HG03039 (cell line): ENCODE data around the gene HIPK1.
"Not testable (repeated sequence)": the region's sequence is repeated elsewhere in the genome, so short reads cannot be mapped to it uniquely, and the experiment has no call there.

Experiments used
- ATAC-seq: cut with Tn5 transposase; IDR thresholded peaks from one replicate; pipeline ENCODE4 v1.9.1; 2021; ENCODE audit warnings: mild to moderate bottlenecking, moderate library complexity; ENCODE audit not compliant: unreplicated experiment

The HIPK1 gene

GRCh38 chr1:113943028-113943811 lies 14.1 kb downstream of the HIPK1 start:
- no peak for ATAC-seq

- no peak for ATAC-seq
Observed at GRCh38 chr1:113945329-113945728, 16.2 kb downstream of the HIPK1 start.

GRCh38 chr1:113946112-113946511 lies 17.0 kb downstream of the HIPK1 start:
- ATAC-seq: no peak

DNA sequence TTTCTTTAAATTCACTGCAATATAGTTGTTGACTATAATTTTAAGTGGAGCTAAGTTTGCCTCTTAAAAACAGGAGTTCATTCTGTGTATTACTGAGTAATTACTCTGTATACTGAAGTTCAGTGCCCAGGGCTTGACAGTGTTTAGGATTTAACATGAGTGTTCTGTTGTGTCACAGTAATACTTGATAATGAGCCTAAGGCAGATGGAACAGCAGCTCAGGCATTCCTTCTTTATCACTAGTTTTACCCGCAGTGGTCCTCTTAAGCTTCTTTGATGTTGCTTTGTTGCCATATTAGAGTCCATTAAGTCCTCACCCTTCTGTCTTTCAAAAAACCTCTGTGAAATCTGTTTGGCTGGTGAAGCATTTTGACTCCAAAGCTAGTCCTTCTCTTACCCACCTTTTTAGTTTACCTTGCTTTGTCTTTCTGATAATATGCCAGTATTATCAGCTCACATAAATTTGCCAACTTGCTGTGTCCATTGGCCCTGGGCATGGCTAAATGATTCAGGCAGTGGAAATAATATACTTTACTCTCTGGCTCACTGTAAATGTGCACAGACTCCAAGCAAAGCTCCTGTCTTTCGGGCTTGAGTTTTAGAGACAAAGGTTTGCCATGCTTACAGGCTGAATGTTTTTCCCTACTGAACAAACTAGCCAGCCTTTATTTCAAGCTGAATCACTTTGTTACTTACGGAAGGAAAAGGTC lies 17.7 kb downstream of the HIPK1 start:
- no peak for ATAC-seq

DNA sequence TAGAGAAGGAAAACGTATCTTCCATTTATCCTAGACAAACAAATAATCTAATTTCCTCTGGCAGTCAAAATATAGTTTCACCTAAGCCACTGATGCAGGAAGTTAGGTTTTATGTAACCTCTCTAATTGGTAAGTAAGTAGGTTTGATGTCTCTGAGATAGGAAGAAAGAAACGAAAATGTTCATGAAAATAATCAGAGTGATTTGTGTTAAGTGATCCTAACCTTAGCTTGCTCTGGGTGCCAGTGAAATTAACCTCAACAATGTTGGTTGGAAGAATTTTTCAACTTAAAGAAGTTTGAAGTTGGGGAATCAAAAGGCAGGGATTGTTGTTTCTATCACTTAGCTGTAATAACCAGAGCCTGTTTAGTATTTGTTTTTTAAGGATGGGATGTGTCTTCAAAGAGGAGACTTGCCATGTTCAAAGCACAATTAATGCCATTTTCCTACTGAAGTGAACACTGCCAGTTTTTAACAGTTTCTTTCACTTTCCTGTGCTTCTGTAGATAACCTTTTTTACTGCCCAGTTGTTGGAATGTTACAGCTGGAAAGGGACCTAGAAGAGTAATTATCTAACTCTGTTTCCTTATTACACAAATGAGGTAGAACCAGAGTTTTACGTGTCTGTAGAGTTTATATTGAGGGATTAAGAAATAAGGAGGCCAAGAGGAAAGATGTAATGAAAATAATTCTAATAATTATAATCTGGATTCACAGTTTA lies 18.4 kb downstream of the HIPK1 start:
- ATAC-seq: no peak

- not testable (repeated sequence) for ATAC-seq
Observed at GRCh38 chr1:113948151-113948550, 19.0 kb downstream of the HIPK1 start.

- ATAC-seq: no peak
Observed at GRCh38 chr1:113949007-113949406, 19.9 kb downstream of the HIPK1 start.

DNA sequence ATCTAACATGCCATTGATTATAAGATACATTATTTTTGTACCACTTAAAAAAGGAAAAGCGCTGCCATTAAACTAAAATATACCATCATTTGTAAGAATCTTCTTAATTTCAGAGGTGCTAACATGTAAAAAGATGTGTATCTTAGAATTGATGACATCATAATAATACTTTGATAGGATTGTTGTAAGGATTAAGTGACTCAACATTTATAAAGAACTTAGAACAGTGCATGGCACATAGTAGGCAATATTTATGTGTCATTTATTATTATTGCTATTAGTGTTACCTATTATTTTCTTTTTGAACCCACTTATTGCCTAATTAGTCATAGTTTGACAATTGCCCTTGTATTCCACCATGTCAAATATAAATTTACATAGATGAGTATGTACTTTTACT lies 21.8 kb downstream of the HIPK1 start:
- no peak for ATAC-seq

GRCh38 chr1:113951719-113952118 lies 22.6 kb downstream of the HIPK1 start:
- no peak for ATAC-seq

GRCh38 chr1:113957984-113958383 lies 28.9 kb downstream of the HIPK1 start:
- ATAC-seq: no peak

DNA sequence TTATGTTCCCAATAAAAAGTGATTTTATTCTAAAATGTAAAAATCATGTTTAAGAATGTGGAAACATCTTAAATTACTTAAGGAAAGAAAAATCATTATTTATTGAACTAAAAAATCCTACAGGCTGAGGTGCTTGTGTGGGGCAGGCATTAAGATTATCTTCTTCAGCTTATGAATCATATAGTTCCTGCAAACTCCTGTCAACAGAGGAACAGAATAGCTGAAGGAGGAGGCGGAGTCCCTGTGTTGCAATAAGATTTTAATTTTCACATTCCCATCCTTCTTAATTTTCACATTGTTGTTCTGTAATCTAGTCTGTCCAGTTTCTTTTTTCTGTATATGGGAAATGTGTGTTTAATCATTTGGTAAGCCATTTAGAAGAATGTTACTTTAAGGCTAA lies 29.6 kb downstream of the HIPK1 start:
- ATAC-seq: no peak

GRCh38 chr1:113963281-113963906 lies 34.3 kb downstream of the HIPK1 start:
- no peak for ATAC-seq

DNA sequence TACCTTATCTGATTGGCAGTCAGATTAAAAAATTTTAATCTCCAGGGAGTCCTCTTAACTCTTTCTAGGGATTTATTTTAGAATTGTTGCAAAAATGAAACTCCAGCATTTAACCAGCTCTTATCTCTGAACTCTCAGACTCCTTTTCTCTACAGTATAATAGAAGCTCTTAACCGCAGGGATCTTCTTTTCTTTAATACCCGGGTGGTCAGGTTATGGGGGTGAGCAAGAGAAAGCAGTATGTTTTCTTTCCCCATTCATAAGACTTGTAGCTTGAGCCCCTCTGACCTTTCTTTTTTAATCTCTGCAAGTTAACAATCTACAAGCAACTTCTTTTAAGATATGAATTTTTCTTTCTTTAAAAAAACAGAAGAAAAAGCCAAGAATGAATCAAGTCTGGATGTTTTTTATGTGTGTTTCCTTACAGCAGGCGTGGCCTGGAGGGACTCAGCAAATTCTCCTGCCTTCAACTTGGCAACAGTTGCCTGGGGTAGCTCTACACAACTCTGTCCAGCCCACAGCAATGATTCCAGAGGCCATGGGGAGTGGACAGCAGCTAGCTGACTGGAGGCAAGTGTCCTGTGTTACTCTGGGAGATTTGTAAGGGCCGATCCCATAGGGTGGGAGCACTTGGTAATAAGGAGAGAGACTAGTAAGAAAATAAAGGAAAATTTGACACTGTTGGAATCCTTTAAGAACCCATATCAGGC lies 36.7 kb downstream of the HIPK1 start:
- ATAC-seq: no peak

DNA sequence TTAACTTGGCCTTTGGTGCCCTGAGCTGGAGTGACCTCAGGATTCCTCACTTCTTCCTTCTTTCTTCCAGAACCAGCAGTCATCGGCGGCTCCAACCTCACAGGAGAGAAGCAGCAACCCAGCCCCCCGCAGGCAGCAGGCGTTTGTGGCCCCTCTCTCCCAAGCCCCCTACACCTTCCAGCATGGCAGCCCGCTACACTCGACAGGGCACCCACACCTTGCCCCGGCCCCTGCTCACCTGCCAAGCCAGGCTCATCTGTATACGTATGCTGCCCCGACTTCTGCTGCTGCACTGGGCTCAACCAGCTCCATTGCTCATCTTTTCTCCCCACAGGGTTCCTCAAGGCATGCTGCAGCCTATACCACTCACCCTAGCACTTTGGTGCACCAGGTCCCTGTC lies 43.8 kb downstream of the HIPK1 start:
- ATAC-seq: no peak

DNA sequence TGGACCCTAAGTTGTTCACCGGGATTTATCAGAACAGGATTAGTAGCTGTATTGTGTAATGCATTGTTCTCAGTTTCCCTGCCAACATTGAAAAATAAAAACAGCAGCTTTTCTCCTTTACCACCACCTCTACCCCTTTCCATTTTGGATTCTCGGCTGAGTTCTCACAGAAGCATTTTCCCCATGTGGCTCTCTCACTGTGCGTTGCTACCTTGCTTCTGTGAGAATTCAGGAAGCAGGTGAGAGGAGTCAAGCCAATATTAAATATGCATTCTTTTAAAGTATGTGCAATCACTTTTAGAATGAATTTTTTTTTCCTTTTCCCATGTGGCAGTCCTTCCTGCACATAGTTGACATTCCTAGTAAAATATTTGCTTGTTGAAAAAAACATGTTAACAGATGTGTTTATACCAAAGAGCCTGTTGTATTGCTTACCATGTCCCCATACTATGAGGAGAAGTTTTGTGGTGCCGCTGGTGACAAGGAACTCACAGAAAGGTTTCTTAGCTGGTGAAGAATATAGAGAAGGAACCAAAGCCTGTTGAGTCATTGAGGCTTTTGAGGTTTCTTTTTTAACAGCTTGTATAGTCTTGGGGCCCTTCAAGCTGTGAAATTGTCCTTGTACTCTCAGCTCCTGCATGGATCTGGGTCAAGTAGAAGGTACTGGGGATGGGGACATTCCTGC lies 46.2 kb downstream of the HIPK1 start:
- no peak for ATAC-seq

DNA sequence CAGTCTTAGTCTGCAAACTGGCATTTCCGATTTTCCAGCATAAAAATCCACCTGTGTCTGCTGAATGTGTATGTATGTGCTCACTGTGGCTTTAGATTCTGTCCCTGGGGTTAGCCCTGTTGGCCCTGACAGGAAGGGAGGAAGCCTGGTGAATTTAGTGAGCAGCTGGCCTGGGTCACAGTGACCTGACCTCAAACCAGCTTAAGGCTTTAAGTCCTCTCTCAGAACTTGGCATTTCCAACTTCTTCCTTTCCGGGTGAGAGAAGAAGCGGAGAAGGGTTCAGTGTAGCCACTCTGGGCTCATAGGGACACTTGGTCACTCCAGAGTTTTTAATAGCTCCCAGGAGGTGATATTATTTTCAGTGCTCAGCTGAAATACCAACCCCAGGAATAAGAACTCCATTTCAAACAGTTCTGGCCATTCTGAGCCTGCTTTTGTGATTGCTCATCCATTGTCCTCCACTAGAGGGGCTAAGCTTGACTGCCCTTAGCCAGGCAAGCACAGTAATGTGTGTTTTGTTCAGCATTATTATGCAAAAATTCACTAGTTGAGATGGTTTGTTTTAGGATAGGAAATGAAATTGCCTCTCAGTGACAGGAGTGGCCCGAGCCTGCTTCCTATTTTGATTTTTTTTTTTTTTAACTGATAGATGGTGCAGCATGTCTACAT lies 47.6 kb downstream of the HIPK1 start:
- ATAC-seq: no peak

DNA sequence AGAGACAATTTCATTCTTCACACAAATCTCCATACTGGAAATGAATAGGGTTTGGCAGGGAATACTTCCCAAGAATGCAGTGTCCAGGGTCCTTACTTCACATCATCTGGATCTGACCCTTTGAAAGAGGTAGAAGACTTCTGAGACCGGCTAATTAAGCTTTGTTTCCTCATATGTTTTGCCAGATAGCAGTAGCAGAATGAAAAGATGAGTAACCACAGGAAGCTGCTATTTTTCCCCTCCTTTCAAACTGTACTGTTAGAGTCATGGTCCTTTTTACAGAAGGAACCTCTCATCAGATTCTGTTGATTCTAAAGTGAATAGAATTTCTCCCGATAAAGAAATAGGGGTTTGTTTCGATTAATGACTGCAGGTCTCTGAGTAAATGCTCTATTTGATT lies 48.8 kb downstream of the HIPK1 start:
- no peak for ATAC-seq

DNA sequence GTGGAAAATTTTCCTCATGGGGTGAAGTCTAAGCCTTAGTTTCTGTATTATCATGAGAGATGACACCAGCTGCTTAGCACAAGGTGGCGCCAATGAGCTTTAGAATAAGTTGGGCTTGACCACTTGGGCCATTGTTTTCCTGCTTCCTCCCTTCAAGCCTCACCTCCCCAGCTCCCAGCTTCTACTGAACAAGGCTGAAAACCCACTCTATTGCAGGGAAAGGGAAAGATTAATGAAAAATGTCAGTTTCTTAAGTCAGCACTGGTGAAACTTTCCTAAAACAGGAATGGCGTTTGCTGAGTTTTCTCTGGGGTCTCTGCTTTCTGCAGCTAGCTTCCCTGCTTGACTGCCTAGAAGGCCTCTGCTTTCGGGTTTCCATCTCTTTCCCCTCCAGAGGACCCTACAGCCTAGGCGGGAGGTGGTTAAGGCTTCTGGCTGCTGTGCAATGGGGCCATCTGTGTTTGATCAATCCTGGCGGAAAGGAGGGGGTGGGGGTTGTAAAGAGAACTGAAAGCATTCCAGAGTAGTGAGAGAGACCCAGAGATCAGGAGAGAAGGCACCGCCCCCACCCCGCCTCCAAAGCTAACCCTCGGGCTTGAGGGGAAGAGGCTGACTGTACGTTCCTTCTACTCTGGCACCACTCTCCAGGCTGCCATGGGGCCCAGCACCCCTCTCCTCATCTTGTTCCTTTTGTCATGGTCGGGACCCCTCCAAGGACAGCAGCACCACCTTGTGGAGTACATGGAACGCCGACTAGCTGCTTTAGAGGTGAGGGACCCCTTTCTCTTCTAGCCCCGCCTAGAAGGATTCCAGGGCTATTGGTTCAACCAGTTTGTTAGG lies 50.0 kb downstream of the HIPK1 start, which contains the start of gene OLFML3:
Gene OLFML3, plus strand, starts transcription at position 612 of the 840 bp plus-strand sequence. Its CDS starts 43 bp downstream, at position 655.
- no peak for ATAC-seq

DNA sequence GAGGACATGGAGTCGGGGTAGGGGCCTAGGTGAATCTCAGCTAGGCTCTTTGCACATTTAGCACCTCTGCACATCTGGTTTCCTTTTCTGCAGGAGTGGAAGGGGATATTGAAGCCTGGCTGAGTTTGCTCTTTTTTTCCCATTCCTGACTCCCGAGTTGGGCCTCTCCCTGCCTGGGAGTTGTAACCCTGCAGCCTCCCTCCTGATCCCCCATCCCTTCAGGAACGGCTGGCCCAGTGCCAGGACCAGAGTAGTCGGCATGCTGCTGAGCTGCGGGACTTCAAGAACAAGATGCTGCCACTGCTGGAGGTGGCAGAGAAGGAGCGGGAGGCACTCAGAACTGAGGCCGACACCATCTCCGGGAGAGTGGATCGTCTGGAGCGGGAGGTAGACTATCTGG lies 51.0 kb downstream of the HIPK1 start:
- no peak for ATAC-seq
